A204.1 (cell line): ENCODE measurements around the gene TPPP2.
"Not testable (repeated sequence)": the region's sequence is repeated elsewhere in the genome, so short reads cannot be mapped to it uniquely, and the experiment has no call there.

Experiments
- FAIRE-seq: peaks from 2 replicates; lab custom pipeline; 2012; peaks lifted over from hg19 to GRCh38; lab: Jason Lieb, UNC

TPPP2 gene

DNA sequence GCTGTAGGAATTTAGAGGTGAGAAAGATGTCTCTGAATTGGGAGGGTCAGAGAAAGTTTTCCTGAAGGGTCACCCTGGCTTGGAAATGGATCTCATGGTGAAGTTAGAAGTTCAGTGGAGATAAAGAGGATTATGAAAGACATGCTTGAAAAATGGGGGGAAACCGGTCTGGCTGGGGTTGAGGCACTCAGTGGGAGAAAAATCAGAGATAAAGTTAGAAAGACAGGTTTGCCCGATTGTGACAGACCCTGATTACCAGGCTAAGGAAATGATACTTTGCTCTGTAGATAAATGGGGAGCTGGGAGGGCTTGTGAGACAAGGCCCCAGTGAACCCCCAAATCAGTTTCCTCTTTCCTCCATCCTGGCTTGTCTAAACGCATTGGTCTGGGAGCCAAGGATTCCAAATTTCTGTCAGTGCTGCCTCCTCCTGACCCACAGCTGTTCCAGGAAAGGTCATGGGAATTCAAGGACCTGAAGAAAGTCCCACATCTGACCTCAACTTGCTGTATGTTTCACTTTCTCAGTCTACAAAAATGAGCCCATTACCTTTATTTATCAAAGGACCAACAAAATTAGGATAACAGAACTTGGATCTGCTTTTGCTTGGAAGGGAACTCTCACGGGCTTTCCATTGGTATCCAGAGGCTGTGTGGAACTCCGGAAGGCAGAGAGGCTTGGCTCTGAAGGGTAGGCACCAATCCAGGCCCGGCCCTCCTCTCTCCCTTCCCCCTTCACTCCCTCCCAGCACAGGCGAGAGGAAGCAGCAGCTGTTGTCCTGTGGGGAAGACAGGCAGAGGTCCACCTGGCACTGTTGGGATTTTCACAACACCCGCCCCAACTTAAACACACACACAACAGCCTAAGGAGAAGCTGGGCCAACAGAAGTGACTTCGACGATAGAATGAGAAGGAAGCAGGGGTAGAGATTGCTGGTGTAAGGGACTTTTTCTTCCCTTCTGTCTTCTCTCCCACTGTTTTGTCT, 8.7 kb downstream of the TPPP2 start:
- FAIRE-seq, result no peak

DNA sequence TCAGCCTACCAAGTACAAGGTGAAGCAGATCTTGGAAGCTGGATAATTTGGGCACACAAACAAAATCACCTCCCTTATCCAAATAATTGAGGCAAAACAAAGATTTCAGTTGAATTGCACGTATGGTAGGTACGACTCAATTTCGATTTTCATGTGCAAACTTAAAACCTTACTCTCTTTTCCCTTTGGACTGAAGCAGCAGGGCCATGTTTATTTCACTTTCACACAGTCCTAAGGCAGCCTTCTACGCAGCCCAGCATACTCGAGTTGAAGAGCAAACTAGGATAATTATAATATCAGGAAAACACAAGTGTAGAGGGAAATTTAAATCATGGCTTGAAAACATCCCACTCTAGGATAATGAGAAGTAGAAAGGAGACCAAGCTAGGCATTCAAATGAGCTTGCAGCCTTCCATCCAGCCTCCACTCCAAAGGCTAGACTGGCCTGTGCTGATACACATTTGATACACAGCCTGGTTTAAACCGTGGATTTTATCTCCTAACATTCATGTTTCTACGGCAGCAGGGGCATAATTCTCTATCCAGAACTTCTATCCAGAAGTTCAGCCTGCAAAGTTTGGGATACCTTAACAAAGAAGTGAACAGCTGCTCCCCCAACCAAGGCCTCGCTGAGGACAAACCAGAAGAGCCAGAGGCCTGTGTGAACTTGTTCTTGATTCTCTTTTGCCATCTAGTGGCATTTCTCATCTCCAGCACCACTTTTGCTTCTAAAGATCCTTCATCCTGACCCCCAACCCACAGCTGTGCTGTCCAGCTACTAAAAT, 9.8 kb downstream of the TPPP2 start:
- FAIRE-seq, result no peak

DNA sequence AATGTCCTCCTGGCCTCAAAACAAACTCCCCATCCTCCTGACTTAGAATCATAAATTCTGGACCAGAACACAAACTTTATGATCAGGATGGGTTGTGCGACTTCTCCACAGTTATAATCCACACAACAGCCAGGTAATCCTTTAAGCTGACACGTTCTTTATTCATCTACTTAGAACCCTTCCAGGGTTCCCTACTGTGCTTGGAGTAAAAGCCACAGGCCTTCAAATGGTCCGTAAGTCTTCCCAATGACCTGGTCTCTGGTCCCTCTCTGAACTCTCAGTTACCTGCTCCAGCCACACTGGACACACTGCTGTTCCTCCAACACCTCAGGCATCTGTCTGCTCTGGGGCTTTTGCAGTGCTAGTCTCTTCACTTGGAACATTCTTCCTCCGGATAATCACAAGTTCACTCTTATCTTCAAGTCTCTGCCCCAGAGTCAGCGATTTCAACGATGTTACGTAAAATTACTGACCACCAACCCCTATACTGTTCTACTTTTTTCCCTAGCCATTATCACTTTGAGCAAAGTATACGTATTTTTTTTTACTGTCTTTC, 10.4 kb downstream of the TPPP2 start:
- no peak for FAIRE-seq

DNA sequence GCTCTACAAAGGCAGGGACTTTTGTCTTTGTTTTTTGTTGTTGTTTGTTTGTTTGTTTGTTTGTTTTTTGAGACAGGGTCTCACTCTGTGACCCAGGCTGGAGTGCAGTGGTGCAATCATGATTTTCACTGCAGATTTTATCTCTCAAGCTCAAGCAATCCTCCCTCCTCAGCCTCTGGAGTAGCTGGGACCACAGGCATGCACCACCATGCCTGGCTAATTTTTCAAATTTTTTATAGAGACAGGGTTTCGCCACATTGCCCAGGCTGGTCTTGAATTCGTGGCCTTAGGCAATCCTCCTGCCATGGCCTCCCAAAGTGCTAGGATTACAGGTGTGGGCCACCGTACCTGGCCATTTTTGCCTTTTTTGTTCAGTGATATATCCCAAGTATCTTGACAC, 10.9 kb downstream of the TPPP2 start:
- FAIRE-seq, result not testable (repeated sequence)

DNA sequence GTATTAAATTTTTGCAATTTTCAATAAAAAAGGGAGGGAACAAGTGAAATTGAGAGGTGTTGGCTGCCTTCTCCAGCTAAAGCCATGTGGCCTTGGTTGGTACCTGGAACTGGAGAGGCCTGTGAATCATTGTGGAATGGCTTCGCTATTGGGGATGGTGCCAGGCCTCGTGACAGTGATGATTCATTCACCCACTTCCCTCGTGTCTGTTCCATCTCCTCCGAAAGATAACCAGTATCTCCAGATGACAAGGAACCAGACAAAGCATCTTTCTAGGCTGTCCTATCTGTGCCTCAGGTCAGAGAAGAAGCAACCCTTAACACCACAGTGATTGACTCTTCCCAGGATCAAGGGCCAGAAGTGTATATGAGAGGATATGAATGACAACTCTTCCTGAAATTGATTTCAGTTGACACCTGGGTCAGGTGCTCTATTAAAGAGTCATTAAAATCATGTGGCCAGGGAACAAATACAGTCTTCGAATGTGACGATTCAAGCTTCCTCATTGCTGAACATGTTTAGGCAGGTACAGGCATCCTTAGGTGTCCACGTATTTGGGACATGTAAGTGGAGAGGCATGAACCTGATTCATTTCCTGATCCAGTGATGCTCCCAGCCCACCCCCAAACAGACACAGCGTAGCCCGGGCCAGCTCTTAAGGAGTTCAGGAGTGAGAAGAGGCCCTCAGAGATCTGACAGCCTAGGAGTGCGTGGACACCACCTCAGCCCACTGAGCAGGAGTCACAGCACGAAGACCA, 11.8 kb downstream of the TPPP2 start, which contains the start of gene RNASE7:
Gene RNASE7, plus strand, starts transcription at position 687 of the 758 bp plus-strand sequence. CDS start 631 bp downstream, outside the sequence.
- FAIRE-seq, result no peak

DNA sequence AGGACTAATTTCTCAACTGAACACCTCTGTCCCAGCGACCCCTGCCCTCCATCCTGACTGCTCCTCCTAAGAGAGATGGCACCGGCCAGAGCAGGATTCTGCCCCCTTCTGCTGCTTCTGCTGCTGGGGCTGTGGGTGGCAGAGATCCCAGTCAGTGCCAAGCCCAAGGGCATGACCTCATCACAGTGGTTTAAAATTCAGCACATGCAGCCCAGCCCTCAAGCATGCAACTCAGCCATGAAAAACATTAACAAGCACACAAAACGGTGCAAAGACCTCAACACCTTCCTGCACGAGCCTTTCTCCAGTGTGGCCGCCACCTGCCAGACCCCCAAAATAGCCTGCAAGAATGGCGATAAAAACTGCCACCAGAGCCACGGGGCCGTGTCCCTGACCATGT, 12.9 kb downstream of the TPPP2 start:
- no peak for FAIRE-seq

DNA sequence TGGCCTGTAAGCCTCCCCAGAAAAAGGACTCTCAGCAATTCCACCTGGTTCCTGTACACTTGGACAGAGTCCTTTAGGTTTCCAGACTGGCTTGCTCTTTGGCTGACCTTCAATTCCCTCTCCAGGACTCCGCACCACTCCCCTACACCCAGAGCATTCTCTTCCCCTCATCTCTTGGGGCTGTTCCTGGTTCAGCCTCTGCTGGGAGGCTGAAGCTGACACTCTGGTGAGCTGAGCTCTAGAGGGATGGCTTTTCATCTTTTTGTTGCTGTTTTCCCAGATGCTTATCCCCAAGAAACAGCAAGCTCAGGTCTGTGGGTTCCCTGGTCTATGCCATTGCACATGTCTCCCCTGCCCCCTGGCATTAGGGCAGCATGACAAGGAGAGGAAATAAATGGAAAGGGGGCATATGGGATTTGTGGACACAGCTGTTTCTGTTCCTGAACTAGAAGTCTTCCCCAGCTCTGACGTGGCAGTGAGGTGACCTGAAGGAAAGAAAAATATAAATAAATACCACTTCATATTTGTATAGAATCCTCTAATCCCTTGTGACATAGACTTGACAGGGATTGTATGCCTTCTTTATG, 13.5 kb downstream of the TPPP2 start:
- FAIRE-seq, result no peak

DNA sequence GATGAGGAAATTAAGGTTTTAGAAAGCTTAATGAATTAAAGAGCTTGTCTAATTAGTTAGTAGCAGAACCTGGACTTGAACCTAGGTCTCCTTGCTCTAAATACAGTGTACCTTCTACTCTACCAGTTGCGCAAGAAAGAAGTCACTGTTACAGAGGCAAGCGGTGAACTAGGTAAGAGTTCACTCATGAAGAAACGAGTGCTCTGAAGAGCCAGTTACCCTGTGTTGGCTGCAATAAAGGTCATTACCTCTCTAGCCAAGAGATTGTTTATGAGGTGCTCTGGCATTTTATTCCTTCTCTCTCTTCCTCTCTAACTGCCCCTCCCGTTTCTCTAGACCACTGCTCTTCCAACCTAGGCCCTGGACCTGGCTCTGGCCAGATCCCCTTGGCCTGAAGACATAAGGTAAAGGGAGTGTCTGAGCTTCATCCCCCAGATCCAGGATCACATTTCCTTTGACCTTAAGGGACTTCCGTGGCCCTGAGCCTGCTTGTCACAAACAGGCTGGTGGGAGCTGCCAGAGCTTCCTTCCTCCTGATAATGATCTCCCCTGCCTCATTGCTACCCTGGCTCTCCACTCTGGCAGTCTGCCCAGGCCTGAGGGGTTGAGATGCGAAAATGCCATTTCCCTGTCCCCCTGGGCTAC, 14.1 kb downstream of the TPPP2 start:
- FAIRE-seq, result no peak

DNA sequence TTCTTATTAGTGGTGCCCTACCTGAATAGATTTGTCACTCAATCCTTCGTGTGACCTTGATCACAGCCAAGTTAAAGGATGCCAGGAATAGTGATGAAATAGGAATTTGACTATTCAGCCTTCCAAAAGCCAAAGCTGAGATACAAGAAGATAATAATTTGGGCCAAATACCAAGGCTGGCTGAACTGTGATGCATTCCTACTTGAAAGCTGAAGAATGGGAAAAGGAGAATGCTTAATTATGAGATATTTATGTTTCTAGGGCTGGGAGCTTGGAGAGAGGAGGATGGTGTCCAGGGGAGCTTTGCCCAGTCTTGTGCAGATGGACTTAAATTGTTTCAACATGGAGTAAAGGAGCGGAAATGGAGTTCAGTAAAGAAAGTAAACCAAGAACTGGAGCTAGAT, 17.4 kb downstream of the TPPP2 start:
- FAIRE-seq, result no peak

DNA sequence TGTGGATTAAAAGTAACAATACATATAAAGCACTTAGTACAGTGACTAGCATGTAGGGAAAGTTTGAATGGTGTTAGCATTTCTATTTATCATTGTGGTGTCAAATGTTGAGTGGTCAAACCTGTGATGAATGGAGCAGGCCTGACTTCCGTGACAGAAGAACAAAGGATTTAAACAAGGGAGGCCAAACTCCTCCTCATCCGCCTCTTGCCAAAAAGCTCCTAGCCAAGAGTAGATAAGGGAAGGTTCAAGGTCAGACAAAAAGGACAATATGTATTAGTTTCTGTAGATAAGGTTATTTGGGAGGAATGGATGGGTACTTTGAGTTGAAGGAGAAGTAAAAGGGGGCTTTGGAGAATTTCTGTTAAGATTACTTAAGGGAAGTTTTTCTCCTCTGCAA, 18.6 kb downstream of the TPPP2 start:
- no peak for FAIRE-seq

DNA sequence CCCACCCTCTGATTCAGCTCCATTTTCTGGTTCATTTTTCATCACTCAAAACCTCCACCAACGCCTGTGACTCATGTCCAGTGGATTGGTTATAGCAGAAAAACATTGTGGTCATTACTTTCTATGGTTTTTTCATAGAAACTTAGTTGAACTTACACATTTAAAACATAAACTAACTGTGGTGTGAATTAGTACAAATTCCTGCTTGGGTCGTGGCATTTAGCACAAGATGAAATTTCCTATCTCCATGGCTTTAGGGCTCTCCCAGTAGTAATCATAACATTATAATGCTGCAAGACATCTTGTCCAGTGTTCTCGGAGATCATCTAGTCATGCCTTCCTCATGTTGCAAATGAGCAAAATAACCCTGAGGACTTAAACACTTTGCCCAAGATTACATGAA, 19.3 kb downstream of the TPPP2 start:
- no peak for FAIRE-seq

DNA sequence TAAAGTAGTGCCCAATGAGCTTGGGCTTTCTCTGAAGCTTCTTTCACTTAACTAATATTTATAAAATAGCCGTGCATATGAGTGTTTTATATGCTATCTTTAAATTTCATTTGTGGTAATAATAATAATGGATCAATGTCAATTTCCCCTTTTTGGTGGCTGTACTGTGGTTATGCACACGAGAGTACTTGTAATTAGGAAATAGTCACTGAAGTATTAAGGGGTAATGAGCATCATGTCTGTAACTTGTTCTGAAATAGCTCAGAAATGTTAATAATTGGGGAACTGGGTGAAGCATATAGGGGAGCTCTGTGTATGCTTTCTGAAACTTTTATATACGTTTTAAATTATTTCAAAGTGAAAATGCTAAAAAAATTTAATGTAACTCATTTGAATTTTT, 20.6 kb downstream of the TPPP2 start:
- no peak for FAIRE-seq

DNA sequence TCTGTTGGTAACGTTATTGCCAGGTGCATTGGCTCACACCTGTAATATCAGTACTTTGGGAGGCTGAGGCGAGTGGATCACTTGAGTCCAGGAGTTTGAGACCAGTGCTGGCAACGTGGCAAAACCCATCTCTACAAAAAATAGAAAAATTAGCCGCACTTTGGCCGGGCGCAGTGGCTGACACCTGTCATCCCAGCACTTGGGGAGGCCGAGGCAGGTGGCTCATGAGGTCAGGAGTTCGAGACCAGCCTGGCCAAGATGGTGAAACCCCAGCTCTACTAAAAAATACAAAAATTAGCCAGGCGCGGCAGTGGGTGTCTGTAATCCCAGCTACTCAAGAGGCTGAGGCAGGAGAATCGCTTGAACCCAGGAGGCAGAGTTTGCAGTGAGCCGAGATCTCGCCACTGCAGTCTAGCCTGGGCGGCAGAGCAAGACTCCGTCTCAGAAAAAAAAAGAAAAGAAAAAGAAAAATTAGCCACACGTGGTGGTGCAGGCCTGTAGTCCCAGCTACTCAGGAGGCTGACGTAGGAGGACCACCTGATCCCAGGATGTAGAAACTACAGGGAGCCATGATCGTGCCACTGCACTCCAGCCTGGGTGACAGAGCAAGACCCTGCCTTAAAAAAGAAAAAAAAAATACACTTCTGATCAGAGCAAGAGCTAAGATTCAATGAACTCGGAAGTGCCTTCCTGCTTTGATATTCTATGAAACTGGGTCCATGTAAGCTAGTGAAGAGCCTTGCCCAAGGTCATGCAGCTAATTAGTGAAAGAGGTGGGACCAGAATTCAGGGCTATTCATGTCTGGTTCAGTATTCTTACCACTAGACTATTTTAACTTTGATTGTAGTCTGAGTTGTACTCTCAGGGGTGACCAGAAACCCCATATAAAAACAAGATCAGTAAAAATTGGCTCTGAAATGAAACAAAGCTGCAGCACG, 23.4 kb downstream of the TPPP2 start:
- FAIRE-seq, result no peak

DNA sequence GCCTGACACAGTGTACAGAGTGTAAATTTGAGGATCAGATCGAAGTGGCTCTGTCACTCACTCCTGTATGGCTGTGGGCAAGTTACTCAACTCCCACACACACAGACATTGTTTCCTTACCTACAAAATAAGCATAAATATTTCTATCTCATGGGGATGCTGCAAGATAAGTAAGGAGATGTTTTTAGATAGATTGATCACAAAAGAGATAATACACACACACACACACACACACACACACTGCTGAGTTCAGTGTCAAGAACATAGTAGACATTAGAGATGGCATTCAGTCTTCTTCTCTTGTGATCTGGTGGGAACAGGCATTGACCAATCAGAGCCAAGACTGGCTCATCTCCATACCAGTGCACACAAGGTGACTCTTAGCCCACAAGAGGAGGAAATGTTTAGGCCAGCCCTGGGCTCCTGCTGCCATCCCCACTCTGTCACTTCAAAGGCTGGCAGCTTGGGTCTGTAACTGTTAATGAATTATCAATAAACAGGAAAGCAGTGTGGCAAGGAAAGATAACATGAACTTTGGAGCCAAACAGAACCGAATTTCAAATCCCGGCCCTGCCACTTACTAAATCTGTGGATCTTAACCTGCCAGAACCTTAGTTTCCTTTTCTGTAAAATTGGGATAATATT, 24.2 kb downstream of the TPPP2 start:
- no peak for FAIRE-seq

DNA sequence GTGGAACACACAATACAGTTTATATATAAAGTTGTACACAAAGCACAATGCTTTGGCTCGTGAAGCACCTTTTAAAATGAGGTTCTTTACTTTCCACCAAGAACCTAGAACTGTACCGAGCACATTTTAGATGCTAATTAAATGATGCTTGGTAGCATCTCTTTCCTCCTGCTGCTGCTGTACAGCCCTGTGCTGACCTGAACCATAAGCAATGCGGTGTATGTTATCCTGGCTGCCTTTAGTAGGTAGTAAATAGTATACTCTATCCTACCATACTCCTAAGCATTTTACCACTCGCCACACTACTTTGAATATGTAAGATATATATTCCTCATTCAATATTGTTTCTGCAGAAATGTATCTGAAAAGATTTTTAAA, 24.7 kb downstream of the TPPP2 start:
- no peak for FAIRE-seq

DNA sequence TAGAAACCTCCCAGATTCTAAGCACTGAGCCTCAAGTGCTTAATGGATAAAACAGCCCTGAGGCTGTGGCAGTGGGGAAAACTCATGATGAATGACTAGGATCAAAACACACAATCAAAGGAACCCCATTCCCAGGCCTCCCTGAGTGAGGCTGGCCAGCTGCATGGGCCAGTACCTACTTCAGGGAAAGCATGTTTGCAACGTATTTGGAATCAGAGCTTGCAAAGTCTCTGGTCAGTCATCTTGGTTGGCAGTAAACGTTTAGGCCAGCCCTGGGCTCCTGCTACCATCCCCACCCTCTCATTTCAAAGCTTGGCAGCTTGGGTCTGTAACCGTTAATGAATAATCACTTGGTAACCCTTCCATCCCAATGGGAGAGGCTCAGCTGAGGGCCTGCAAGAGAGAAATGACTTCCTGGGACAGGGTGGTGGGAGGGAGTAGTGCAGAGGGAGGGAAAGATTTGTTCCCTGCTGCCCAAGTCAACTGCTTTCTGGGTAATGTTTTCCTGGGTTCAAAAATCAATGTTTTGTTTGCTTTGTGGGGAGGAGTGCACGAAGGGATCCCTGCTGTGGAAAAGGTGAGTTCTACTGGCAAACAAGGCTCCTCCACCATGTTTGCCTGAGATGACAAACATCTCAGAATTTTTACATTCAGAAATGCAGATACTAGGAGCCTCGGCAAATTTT, 25.6 kb downstream of the TPPP2 start:
- FAIRE-seq, result no peak

DNA sequence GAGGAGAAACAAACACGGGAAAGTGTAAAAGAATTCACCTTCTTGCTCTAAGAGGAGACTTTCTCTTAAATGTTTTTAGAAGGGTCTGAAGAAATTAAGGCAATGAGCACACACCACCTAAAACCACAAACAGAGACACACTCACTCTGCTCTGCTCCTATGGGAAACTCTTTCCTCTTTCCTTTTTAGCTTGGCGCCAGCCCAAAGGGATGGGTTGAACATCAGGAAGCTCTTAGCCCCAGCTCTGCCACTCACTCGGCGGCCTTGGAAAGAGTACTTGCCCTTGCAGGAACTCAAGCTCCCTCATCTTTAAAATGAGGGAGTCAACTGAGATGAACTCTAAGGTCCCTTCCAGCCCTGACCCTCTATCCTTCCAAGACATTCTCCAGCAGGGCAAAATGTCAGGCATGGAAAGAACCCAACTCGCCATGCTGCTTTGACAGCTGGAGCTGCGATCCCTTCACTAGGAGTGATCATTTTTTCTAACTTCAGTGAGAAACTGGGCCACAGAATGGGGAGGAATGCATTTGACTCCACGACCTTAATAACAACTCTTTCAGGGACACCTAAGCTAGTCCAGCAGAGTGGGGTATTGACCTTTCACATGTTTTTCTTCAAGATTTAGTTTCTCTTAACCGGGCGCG, 26.6 kb downstream of the TPPP2 start:
- FAIRE-seq, result no peak
